Neural cell (in vitro differentiated cells): ENCODE data around the gene CLCA1.

Source experiments
- CTCF ChIP-seq: fragments of 450-650 bp; IDR thresholded peaks from 2 replicates; pipeline ENCODE4 v1.5.1; 2014; ENCODE audit warnings: antibody characterized with exemption, mild to moderate bottlenecking, moderate library complexity; ENCODE audit not compliant: poor library complexity, severe bottlenecking
- EP300 ChIP-seq: fragments of 450-650 bp; conservative IDR thresholded peaks from 2 replicates; pipeline ENCODE4 v1.6.1; 2014; ENCODE audit warnings: antibody characterized with exemption, mild to moderate bottlenecking, moderate library complexity; ENCODE audit not compliant: poor library complexity, severe bottlenecking
- EZH2 ChIP-seq: fragments of 200-600, 300-800 bp; shearing (Covaris generic), sonication (generic); IDR thresholded peaks from 2 replicates; pipeline ENCODE4 v1.6.1; 2014; ENCODE audit warnings: antibody characterized with exemption, low read length, borderline replicate concordance, mild to moderate bottlenecking; ENCODE audit not compliant: insufficient read depth, poor library complexity, severe bottlenecking
- MXI1 ChIP-seq: fragments of 450-650 bp; conservative IDR thresholded peaks from 2 replicates; pipeline ENCODE4 v1.6.1; 2014; ENCODE audit warnings: antibody characterized with exemption, mild to moderate bottlenecking; ENCODE audit not compliant: poor library complexity, severe bottlenecking
- POLR2AphosphoS5 ChIP-seq: IDR thresholded peaks from 2 replicates; pipeline ENCODE4 v1.6.1; 2012
- SMC3 ChIP-seq: fragments of 450-650 bp; conservative IDR thresholded peaks from 2 replicates; pipeline ENCODE4 v1.6.1; 2014; ENCODE audit warnings: antibody characterized with exemption, mild to moderate bottlenecking, moderate library complexity; ENCODE audit not compliant: poor library complexity

GRCh38 chr1:86491171-86491950 lies 22.6 kb downstream of the CLCA1 start:
- no peak for TF ChIP-seq CTCF
- TF ChIP-seq SMC3 = no peak
- no peak for TF ChIP-seq EP300
- TF ChIP-seq EZH2 = no peak
- TF ChIP-seq POLR2AphosphoS5 = no peak
- TF ChIP-seq MXI1 = no peak
